ENCODE results near the gene RNF112.

The RNF112 gene

GRCh38 chr17:19362277-19363113 lies 48.5 kb upstream of the RNF112 start, which contains the start of gene B9D1 (continued):
- TF ChIP-seq ZNF26 (tag by site-specific recombination; IDR thresholded peaks at IDR 0.05) (no peak), PRDM2 (tag by site-specific recombination; IDR thresholded peaks at IDR 0.05; ENCODE audit: borderline replicate concordance) (no peak), ZNF24 (tag by site-specific recombination; IDR thresholded peaks at IDR 0.05) (no peak), ZNF169 (tag by site-specific recombination; IDR thresholded peaks at IDR 0.05) (no peak), ZNF623 (tag by site-specific recombination; IDR thresholded peaks at IDR 0.05) (0 out of 2 replicates have a peak, but pooled peaks have one; percentile 11), KLF16 (tag by site-specific recombination; IDR thresholded peaks at IDR 0.05) (peak; percentile 73), ZNF747 (tag by site-specific recombination; IDR thresholded peaks at IDR 0.05) (no peak), PRDM4 (tag by site-specific recombination; IDR thresholded peaks at IDR 0.05) (peak; percentile 34), ZNF350 (tag by site-specific recombination; IDR thresholded peaks at IDR 0.05) (no peak), YY2 (tag by site-specific recombination; IDR thresholded peaks at IDR 0.05) (no peak), ZNF423 (tag by site-specific recombination; IDR thresholded peaks at IDR 0.05) (peak; percentile 87), ZNF175 (tag by site-specific recombination; IDR thresholded peaks at IDR 0.05) (no peak), GFI1B (tag by site-specific recombination; IDR thresholded peaks at IDR 0.05) (no peak), ZNF433 (tag by site-specific recombination; IDR thresholded peaks at IDR 0.05; ENCODE audit: low read depth) (no peak), ZNF121 (tag by site-specific recombination; IDR thresholded peaks at IDR 0.05) (no peak), TSHZ1 (tag by site-specific recombination; IDR thresholded peaks at IDR 0.05; ENCODE audit: borderline replicate concordance) (no peak; the same call in 1 of the 2 replicates), ZNF223 (tag by site-specific recombination; IDR thresholded peaks at IDR 0.05) (0 out of 2 replicates have a peak, but pooled peaks have one; percentile 9), ZNF37A (tag by site-specific recombination; IDR thresholded peaks at IDR 0.05) (no peak), SALL2 (tag by site-specific recombination; IDR thresholded peaks at IDR 0.05; ENCODE audit: borderline replicate concordance) (no peak), ZNF843 (tag by site-specific recombination; IDR thresholded peaks at IDR 0.05) (no peak), ZNF701 (tag by site-specific recombination; IDR thresholded peaks at IDR 0.05) (no peak), ZNF521 (tag by site-specific recombination; IDR thresholded peaks at IDR 0.05) (no peak), ZNF354C (tag by site-specific recombination; IDR thresholded peaks at IDR 0.05; ENCODE audit: borderline replicate concordance, low read depth) (no peak), ZSCAN4 (tag by site-specific recombination; IDR thresholded peaks at IDR 0.05) (no peak; the same call in 1 of the 2 replicates)

All from HEK293 (cell line).